GM19193 (cell line): ENCODE measurements around the gene ATF6B.

Experiments
- POLR2A ChIP-seq: IDR thresholded peaks from 4 replicates; pipeline ENCODE4 v1.6.1; 2011; ENCODE audit not compliant: insufficient read depth, insufficient read length; ENCODE audit errors: extremely low read depth

ATF6B gene

GRCh38 chr6:32069460-32069859 lies 58.6 kb downstream of the ATF6B start:
- TF ChIP-seq POLR2A, result no peak

- TF ChIP-seq POLR2A, result no peak
Measured at GRCh38 chr6:32068867-32069266, 59.2 kb downstream of the ATF6B start.
